Suprapubic skin (tissue), 4 donors: ENCODE results near the gene TAPBP. TPM values are rescaled to one million over a fixed set of nuclear protein-coding genes. Genes with fewer than 3 reads are reported as not detected.
"Not testable (repeated sequence)": the region's sequence is repeated elsewhere in the genome, so short reads cannot be mapped to it uniquely, and the experiment has no call there.

Source experiments
- DNase-seq, 2 donors: peaks; one replicate each; pipeline ENCODE4 v3.0.0-alpha.2; 2019; ENCODE audit warnings: low spot score in 2 of 2
- H3K27ac ChIP-seq: fragments of 200-600 bp; sonication (generic); one replicate; pipeline ENCODE4 v1.5.1; 2019
- H3K27me3 ChIP-seq: fragments of 200-600 bp; sonication (generic); one replicate; pipeline ENCODE4 v1.5.1; 2019
- H3K36me3 ChIP-seq: fragments of 200-600 bp; sonication (generic); one replicate; pipeline ENCODE4 v1.5.1; 2019
- H3K4me1 ChIP-seq: fragments of 200-600 bp; sonication (generic); one replicate; pipeline ENCODE4 v1.5.1; 2019
- H3K4me3 ChIP-seq: fragments of 200-600 bp; sonication (generic); one replicate; pipeline ENCODE4 v1.5.1; 2019; ENCODE audit warnings: mild to moderate bottlenecking
- H3K9me3 ChIP-seq: fragments of 200-600 bp; sonication (generic); one replicate; pipeline ENCODE4 v1.5.1; 2019
- EP300 ChIP-seq: sonication (generic); formaldehyde crosslinking; IDR thresholded peaks from one replicate; pipeline ENCODE4 v1.6.1; 2017; ENCODE audit warnings: antibody characterized with exemption
- POLR2A ChIP-seq, 2 donors: fragments of 450-650 bp; IDR thresholded peaks; one replicate each; pipeline ENCODE4 v1.6.1; 2017; ENCODE audit warnings: antibody characterized with exemption in 2 of 2, mild to moderate bottlenecking in 2 of 2, moderate library complexity in 2 of 2
- POLR2AphosphoS5 ChIP-seq, 3 donors: sonication (generic); formaldehyde crosslinking; IDR thresholded peaks; one replicate each; pipeline ENCODE4 v1.6.1; 2017; ENCODE audit warnings: antibody characterized with exemption in 3 of 3
- WGBS: methylation state at CpG from one replicate; pipeline ENCODE4 v1.1.5; 2018; 5-methylcytosine and 5-hydroxymethylcytosine counted together
- total RNA-seq, 4 donors: library from RNA; depleted of rRNA; stranded (reverse); fragments of >200 nt; gene quantifications; one replicate each; pipeline ENCODE4 v1.1.0, GENCODE V29; 2016
- TF ChIP-seq, protein P1 (sequence below), 2 donors: fragments of 200-600 bp in 1 of 2; fragments of 450-650 bp in 1 of 2; sonication (generic) in 1 of 2; IDR thresholded peaks; one replicate each; pipeline ENCODE4 v1.5.1; 2016 to 2019; ENCODE audit warnings: antibody characterized with exemption in 2 of 2, mild to moderate bottlenecking in 1 of 2, moderate library complexity in 1 of 2

TAPBP gene
- total RNA-seq, 4 donors from 2014 or later, result 91.5 to 132 (median 108) TPM

GRCh38 chr6:33288141-33288920 lies 25.5 kb downstream of the TAPBP start:
- H3K9me3 ChIP-seq, result no peaks in the 10 kb centered on the region
- peak overlapping the region; percentile 86 for H3K4me3 ChIP-seq
- TF ChIP-seq POLR2AphosphoS5 (IDR thresholded peaks at IDR 0.05), result no peak
- TF ChIP-seq, protein P1, sequence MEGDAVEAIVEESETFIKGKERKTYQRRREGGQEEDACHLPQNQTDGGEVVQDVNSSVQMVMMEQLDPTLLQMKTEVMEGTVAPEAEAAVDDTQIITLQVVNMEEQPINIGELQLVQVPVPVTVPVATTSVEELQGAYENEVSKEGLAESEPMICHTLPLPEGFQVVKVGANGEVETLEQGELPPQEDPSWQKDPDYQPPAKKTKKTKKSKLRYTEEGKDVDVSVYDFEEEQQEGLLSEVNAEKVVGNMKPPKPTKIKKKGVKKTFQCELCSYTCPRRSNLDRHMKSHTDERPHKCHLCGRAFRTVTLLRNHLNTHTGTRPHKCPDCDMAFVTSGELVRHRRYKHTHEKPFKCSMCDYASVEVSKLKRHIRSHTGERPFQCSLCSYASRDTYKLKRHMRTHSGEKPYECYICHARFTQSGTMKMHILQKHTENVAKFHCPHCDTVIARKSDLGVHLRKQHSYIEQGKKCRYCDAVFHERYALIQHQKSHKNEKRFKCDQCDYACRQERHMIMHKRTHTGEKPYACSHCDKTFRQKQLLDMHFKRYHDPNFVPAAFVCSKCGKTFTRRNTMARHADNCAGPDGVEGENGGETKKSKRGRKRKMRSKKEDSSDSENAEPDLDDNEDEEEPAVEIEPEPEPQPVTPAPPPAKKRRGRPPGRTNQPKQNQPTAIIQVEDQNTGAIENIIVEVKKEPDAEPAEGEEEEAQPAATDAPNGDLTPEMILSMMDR (IDR thresholded peaks at IDR 0.05), result no peak
- no peak for TF ChIP-seq EP300
- no peak for TF ChIP-seq POLR2A (IDR thresholded peaks at IDR 0.05)
- H3K27ac ChIP-seq, result peak overlapping the region; percentile 77
- no peaks in the 10 kb centered on the region for H3K27me3 ChIP-seq
- no peak for DNase-seq
- peaks cover 25% of the 10 kb centered on the region for H3K4me1 ChIP-seq
- peaks cover 59% of the 10 kb centered on the region for H3K36me3 ChIP-seq
- WGBS, result 15% methylated on average over 13 of the region's 21 CpGs

DNA sequence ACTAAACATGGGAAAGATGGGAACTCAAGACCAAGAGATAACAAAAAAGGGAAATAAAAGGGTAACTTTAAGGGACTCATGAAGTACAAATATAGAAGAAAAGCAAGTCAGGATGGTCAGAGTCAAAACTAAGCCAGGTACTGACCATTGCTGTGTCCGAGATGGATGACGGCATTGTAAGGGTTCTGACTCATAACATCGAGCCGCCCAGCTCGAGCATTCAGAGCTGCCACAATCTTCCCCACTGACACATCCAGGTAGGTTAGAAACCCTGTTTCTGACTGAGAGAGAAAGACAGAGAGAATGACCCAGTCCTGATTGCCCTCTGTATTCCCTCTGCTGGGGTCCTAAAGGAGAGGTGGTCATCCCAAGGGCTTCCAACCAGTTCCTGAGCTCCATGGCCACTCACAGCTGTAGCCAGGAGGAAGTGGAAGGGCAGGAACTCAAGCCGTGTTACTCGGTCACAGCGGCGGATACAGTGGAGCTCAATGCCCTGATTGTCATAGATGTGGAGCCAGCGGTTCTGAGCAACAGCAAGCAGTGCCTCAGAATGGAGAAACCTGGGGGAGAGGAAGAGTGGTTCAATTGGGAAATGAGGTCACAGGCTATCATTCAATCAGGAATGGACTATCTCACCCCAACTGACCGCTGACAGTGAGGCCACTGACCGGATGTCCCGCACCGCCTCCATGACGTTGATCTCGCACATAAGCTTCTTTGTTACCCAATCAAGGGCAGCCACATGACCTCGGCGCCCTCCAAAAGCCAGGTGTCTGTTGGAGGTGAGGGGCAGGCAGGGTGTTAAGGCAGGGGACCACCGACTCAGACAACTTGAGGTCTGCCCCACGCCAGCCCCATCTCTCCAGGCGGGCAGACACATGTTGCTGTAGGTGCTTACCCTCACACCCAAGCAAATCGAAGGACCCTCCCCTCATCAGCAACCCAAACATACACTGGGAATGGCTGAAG lies 26.6 kb downstream of the TAPBP start:
- H3K36me3 ChIP-seq, result peaks cover 57% of the 10 kb centered on the region
- H3K27ac ChIP-seq, result no peak overlapping the region
- no peak overlapping the region for H3K4me3 ChIP-seq
- peaks cover 25% of the 10 kb centered on the region for H3K4me1 ChIP-seq
- no peaks in the 10 kb centered on the region for H3K27me3 ChIP-seq
- DNase-seq, result no peak
- H3K9me3 ChIP-seq, result no peaks in the 10 kb centered on the region
- 86% methylated on average over 22 of the region's 22 CpGs for WGBS
- TF ChIP-seq POLR2AphosphoS5 (IDR thresholded peaks at IDR 0.05) (no peak), POLR2A (IDR thresholded peaks at IDR 0.05) (no peak), EP300 (no peak)
- TF ChIP-seq, protein P1 (IDR thresholded peaks at IDR 0.05), result no peak

- not testable (repeated sequence) for H3K27me3 ChIP-seq, H3K4me3 ChIP-seq, H3K9me3 ChIP-seq, DNase-seq, H3K27ac ChIP-seq
- WGBS, result 83% methylated on average over 4 of the region's 4 CpGs
- Histone ChIP-seq H3K4me1 (peaks cover 16% of the 10 kb centered on the region), H3K36me3 (peaks cover 58% of the 10 kb centered on the region)
Observed at GRCh38 chr6:33285214-33285613, 28.7 kb downstream of the TAPBP start.

- Histone ChIP-seq H3K27ac (no peak overlapping the region), H3K4me1 (peaks cover 29% of the 10 kb centered on the region), H3K9me3 (no peaks in the 10 kb centered on the region), H3K27me3 (no peaks in the 10 kb centered on the region), H3K4me3 (no peak overlapping the region), H3K36me3 (peaks cover 62% of the 10 kb centered on the region)
- 100% methylated on average over 5 of the region's 6 CpGs for WGBS
- TF ChIP-seq, protein P1 (IDR thresholded peaks at IDR 0.05), result no peak
- no peak for TF ChIP-seq EP300
- TF ChIP-seq POLR2AphosphoS5 (IDR thresholded peaks at IDR 0.05), result no peak
- TF ChIP-seq POLR2A (IDR thresholded peaks at IDR 0.05), result no peak
- no peak for DNase-seq
Observed at GRCh38 chr6:33280539-33280938, 33.3 kb downstream of the TAPBP start.

DNA sequence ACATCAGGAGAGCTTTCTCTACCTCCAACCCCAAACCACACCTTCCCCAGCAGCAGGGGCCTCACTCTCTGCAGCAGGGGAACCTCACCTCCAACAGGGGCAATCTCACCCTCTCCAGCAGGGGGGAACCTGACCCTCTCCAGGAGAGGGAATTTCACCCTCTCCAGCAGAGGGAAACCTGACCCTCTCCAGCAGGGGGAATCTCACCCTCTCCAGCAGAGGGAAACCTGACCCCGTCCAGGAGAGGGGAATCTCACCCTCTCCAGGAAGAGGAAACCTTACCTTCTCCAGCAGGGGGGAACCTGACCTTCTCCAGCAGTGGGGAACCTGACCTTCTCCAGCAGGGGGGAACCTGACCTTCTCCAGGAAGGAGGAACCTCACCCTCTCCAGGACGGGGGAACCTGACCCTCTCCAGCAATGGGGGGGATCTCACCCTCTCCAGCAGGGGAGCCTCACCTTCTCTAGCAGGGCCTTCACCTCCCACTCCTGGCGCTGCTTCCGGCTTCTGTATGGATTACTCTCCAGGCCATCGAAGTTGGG lies 33.8 kb downstream of the TAPBP start:
- H3K9me3 ChIP-seq, result no peaks in the 10 kb centered on the region
- H3K4me1 ChIP-seq, result peaks cover 34% of the 10 kb centered on the region
- H3K27me3 ChIP-seq, result no peaks in the 10 kb centered on the region
- H3K27ac ChIP-seq, result no peak overlapping the region
- 58% methylated on average over 3 of the region's 5 CpGs for WGBS
- DNase-seq, result peak in 1 of 2 donors; percentile 65
- no peak for TF ChIP-seq POLR2AphosphoS5 (IDR thresholded peaks at IDR 0.05)
- TF ChIP-seq, protein P1 (IDR thresholded peaks at IDR 0.05), result peak; percentile 40 to 49
- peaks cover 62% of the 10 kb centered on the region for H3K36me3 ChIP-seq
- no peak overlapping the region for H3K4me3 ChIP-seq
